ENCODE measurements around the gene RNASE4. TPM values are rescaled to one million over a fixed set of nuclear protein-coding genes. Genes with fewer than 3 reads are reported as not detected.
"Not testable (repeated sequence)": the region's sequence is repeated elsewhere in the genome, so short reads cannot be mapped to it uniquely, and the experiment has no call there.

Gene RNASE4
- total RNA-seq, 1 experiment from 2014 or later: not detected

GRCh38 chr14:20699931-20700330, 15.6 kb downstream of the RNASE4 start:
- no peak overlapping the region for H3T11ph ChIP-seq (ENCODE audit: low read length)
- no peaks in the 10 kb centered on the region for H3K23me2 ChIP-seq (ENCODE audit: insufficient read length, low read depth, low read length, poor library complexity, severe bottlenecking)
- no peak overlapping the region for H2BK120ac ChIP-seq (ENCODE audit: low read depth, low read length, poor library complexity, severe bottlenecking)
- H3K79me2 ChIP-seq (ENCODE audit: insufficient read depth, low read length): no peaks in the 10 kb centered on the region
- Mint-ChIP-seq H3K27ac (no peak overlapping the region), H3K4me3 (no peak overlapping the region), H3K36me3 (ENCODE audit: insufficient read depth in 1 of 3, low read depth in 3 of 3) (peaks cover 0 to 1% (median 0%) of the 10 kb centered on the region in 3 experiments; a peak in 2 of 7 replicates), H3K27me3 (ENCODE audit: low read depth) (no peaks in the 10 kb centered on the region), H3K9me3 (no peaks in the 10 kb centered on the region; a peak in 2 of 5 replicates), H3K4me1 (peaks cover 8 to 10% of the 10 kb centered on the region in 2 experiments; a peak in 3 of 4 replicates)
- peaks cover 10% of the 10 kb centered on the region for H3K9me3 ChIP-seq (ENCODE audit: control insufficient read depth, low read depth, low read length)
- H3K4me1 ChIP-seq (ENCODE audit: insufficient read depth, low read length): no peaks in the 10 kb centered on the region
- H2BK20ac ChIP-seq (ENCODE audit: low read depth, low read length, poor library complexity, severe bottlenecking): no peak overlapping the region
- H2AFZ ChIP-seq (ENCODE audit: low read length): no peak overlapping the region
- H3K27me3 ChIP-seq (ENCODE audit: insufficient read depth, low read length): no peaks in the 10 kb centered on the region
- H4K91ac ChIP-seq (ENCODE audit: insufficient read length, low read depth, low read length): no peak overlapping the region
- no peak overlapping the region for H3K4me2 ChIP-seq (ENCODE audit: insufficient read depth, insufficient read length, low read length)
- no peak overlapping the region for H2BK5ac ChIP-seq (ENCODE audit: insufficient read length, low read length)
- no peak overlapping the region for H3K27ac ChIP-seq (ENCODE audit: insufficient read length, low read depth, low read length)
- H3K56ac ChIP-seq (ENCODE audit: insufficient read length, low read depth, low read length): no peak overlapping the region
- no peak overlapping the region for H3K9ac ChIP-seq (ENCODE audit: extremely low read depth, insufficient read length, low read length)
- no peak overlapping the region for H2BK12ac ChIP-seq (ENCODE audit: insufficient read length, low read depth, low read length)
- no peak for DNase-seq
- no peak overlapping the region for H4K8ac ChIP-seq (replicated peaks; ENCODE audit: insufficient read length, low read depth, low read length)
- no peak overlapping the region for H4K5ac ChIP-seq (ENCODE audit: insufficient read length, low read depth, low read length)
- TF ChIP-seq CTCF (conservative IDR thresholded peaks at IDR 0.05): no peak
- no peak overlapping the region for H2AK5ac ChIP-seq (ENCODE audit: insufficient read length, low read length)
- H3K23ac ChIP-seq (ENCODE audit: insufficient read length, low read depth, low read length): no peak overlapping the region
- no peak overlapping the region for H3K14ac ChIP-seq (ENCODE audit: insufficient read depth, low read length)
- H4K20me1 ChIP-seq (ENCODE audit: control insufficient read depth, insufficient read depth, insufficient read length): no peaks in the 10 kb centered on the region
- H3K79me1 ChIP-seq (ENCODE audit: insufficient read depth, low read depth, low read length, poor library complexity, severe bottlenecking): no peaks in the 10 kb centered on the region
- no peak overlapping the region for H3K18ac ChIP-seq (ENCODE audit: insufficient read length, low read depth, low read length)
- no peak overlapping the region for H3K4ac ChIP-seq (ENCODE audit: low read depth, low read length)
- H2BK15ac ChIP-seq (ENCODE audit: low read depth, low read length): no peak overlapping the region

- not testable (repeated sequence) for H4K91ac ChIP-seq (ENCODE audit: insufficient read length, low read depth, low read length); H3K18ac ChIP-seq (ENCODE audit: insufficient read length, low read depth, low read length); H3K27me3 ChIP-seq (ENCODE audit: insufficient read depth, low read length); H3K4me2 ChIP-seq (ENCODE audit: insufficient read depth, insufficient read length, low read length); H3K4me3 Mint-ChIP-seq; H2AK5ac ChIP-seq (ENCODE audit: insufficient read length, low read length); H2BK5ac ChIP-seq (ENCODE audit: insufficient read length, low read length); H4K20me1 ChIP-seq (ENCODE audit: control insufficient read depth, insufficient read depth, insufficient read length); H3T11ph ChIP-seq (ENCODE audit: low read length); H3K36me3 Mint-ChIP-seq (ENCODE audit: insufficient read depth in 1 of 3, low read depth in 3 of 3); H3K79me1 ChIP-seq (ENCODE audit: insufficient read depth, low read depth, low read length, poor library complexity, severe bottlenecking); H2AFZ ChIP-seq (ENCODE audit: low read length); H3K9ac ChIP-seq (ENCODE audit: extremely low read depth, insufficient read length, low read length); H3K27ac Mint-ChIP-seq; H3K27ac ChIP-seq (ENCODE audit: insufficient read length, low read depth, low read length); H3K23ac ChIP-seq (ENCODE audit: insufficient read length, low read depth, low read length); H3K23me2 ChIP-seq (ENCODE audit: insufficient read length, low read depth, low read length, poor library complexity, severe bottlenecking); H2BK15ac ChIP-seq (ENCODE audit: low read depth, low read length); H2BK20ac ChIP-seq (ENCODE audit: low read depth, low read length, poor library complexity, severe bottlenecking); H3K4ac ChIP-seq (ENCODE audit: low read depth, low read length); H3K14ac ChIP-seq (ENCODE audit: insufficient read depth, low read length); H3K9me3 Mint-ChIP-seq; H2BK12ac ChIP-seq (ENCODE audit: insufficient read length, low read depth, low read length); DNase-seq; H4K5ac ChIP-seq (ENCODE audit: insufficient read length, low read depth, low read length); H2BK120ac ChIP-seq (ENCODE audit: low read depth, low read length, poor library complexity, severe bottlenecking); H3K4me1 ChIP-seq (ENCODE audit: insufficient read depth, low read length); H3K56ac ChIP-seq (ENCODE audit: insufficient read length, low read depth, low read length); H3K79me2 ChIP-seq (ENCODE audit: insufficient read depth, low read length); H3K27me3 Mint-ChIP-seq (ENCODE audit: low read depth); H4K8ac ChIP-seq (replicated peaks; ENCODE audit: insufficient read length, low read depth, low read length)
- WGBS (ENCODE audit: extremely low coverage, insufficient read length, low lambda C conversion rate): no CpG with 5 or more reads among the region's 7 CpGs
- H3K9me3 ChIP-seq (ENCODE audit: control insufficient read depth, low read depth, low read length): peaks cover 15% of the 10 kb centered on the region
- peaks cover 8 to 10% of the 10 kb centered on the region in 2 experiments; a peak in 3 of 4 replicates for H3K4me1 Mint-ChIP-seq
Measured at GRCh38 chr14:20700965-20701364, 16.6 kb downstream of the RNASE4 start.
